Stimulated activated naive B cell treated with anti-CD40 and anti-IgM and Interleukin-4, amounts not matched to agents 10 μg/mL and 1 μg/mL and 100 μg/mL, for 72 hours (primary cell): ENCODE data around the gene R3HDML.
"Not testable (repeated sequence)": the region's sequence is repeated elsewhere in the genome, so short reads cannot be mapped to it uniquely, and the experiment has no call there.

ENCODE experiments used
- ATAC-seq, 2 donors: fragments of 150-1000 bp; cut with Tn5 transposase; replicated peaks; 2 replicates each; pipeline ENCODE4 v1.10.0; 2021; ENCODE audit warnings: moderate library complexity in 1 of 2
- DNase-seq: peaks from one replicate; pipeline ENCODE4 v3.0.0; 2021
- H3K27ac Mint-ChIP-seq: one replicate; pipeline ENCODE4 v1.8.0; 2022; ENCODE audit warnings: mild to moderate bottlenecking, mixed read lengths
- H3K27me3 Mint-ChIP-seq, 2 donors: one replicate each; pipeline ENCODE4 v1.8.0; 2022; ENCODE audit warnings: mixed read lengths in 2 of 2
- H3K36me3 Mint-ChIP-seq, 2 donors: one replicate each; pipeline ENCODE4 v1.8.0; 2022; ENCODE audit warnings: mixed read lengths in 2 of 2, mild to moderate bottlenecking in 1 of 2
- H3K4me1 Mint-ChIP-seq, 2 donors: one replicate each; pipeline ENCODE4 v1.8.0; 2022; ENCODE audit warnings: mixed read lengths in 2 of 2, mild to moderate bottlenecking in 1 of 2
- H3K4me3 Mint-ChIP-seq, 2 donors: one replicate each; pipeline ENCODE4 v1.8.0; 2022; ENCODE audit warnings: mild to moderate bottlenecking in 2 of 2, mixed read lengths in 2 of 2, moderate library complexity in 1 of 2
- H3K9me3 Mint-ChIP-seq, 2 donors: one replicate each; pipeline ENCODE4 v1.8.0; 2022; ENCODE audit warnings: mixed read lengths in 2 of 2, mild to moderate bottlenecking in 1 of 2

The R3HDML gene

GRCh38 chr20:44336725-44337380 is at the start of gene R3HDML:
Gene R3HDML (plus strand): TSS chr20:44337043. CDS start chr20:44337158, 115 bp downstream.
- DNase-seq (no peak), ATAC-seq (no peak)
- Mint-ChIP-seq H3K36me3 (no peaks in the 10 kb centered on the region), H3K4me3 (no peak within 1 kb of the TSS), H3K27me3 (peaks cover 13 to 17% of the 10 kb centered on the region in 2 donors), H3K27ac (no peak within 1 kb of the TSS), H3K9me3 (no peaks in the 10 kb centered on the region), H3K4me1 (no peaks in the 10 kb centered on the region)

DNA sequence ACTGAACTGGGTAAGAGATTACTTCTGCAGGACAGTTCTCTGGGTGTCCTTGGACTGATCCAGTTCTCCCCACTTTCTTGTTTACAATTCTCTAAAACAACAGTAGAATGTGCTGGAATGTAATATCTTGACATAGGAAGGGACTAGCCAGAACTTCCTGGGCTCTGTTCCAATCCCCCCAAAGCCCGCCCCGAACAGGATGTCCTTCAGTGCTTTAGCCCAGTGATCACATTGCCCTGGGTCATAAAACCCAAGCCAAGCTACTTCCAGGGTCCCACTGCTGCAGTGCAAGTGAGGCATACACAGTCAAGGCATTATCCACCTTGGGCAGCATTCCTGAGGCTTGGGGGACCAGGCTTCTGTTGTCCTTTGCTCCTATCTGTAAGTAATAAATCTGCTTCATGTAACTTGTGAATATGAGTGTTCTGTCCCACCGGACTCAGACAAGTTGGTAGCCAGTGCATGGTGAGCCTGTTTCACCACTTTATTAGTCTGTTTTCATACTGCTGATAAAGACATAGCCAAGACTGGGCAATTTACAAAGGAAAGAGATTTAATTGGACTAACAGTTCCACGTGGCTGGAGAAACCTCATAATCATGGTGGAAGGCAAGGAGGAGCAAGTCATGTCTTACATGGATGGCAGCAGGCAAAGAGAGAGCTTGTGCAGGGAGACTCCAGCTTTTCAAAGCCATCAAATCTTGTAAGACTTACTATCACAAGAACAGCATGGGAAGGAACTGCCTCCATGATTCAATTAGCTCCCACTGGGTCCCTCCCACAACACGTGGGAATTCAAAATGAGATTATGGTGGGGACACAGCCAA is 49.4 kb upstream of the R3HDML start:
- peaks cover 9 to 29% of the 10 kb centered on the region in 2 donors for H3K36me3 Mint-ChIP-seq
- DNase-seq (no peak), ATAC-seq (no peak)
- no peak overlapping the region for H3K27ac Mint-ChIP-seq
- peaks cover 0 to 6% of the 10 kb centered on the region in 2 donors for H3K4me1 Mint-ChIP-seq
- H3K27me3 Mint-ChIP-seq, result no peaks in the 10 kb centered on the region
- no peak overlapping the region for H3K4me3 Mint-ChIP-seq
- H3K9me3 Mint-ChIP-seq, result peaks cover 3 to 4% of the 10 kb centered on the region in 2 donors

- Mint-ChIP-seq H3K27me3 (no peaks in the 10 kb centered on the region), H3K36me3 (peaks cover 9 to 29% of the 10 kb centered on the region in 2 donors), H3K9me3 (peaks cover 3 to 4% of the 10 kb centered on the region in 2 donors), H3K27ac (no peak overlapping the region), H3K4me3 (no peak overlapping the region), H3K4me1 (peaks cover 0 to 6% of the 10 kb centered on the region in 2 donors)
- ATAC-seq (no peak), DNase-seq (no peak)
These were observed 48.6 kb upstream of the R3HDML start for GRCh38 chr20:44288252-44288651.

- no peak for ATAC-seq
- H3K27me3 Mint-ChIP-seq, result no peaks in the 10 kb centered on the region
These were observed 45.1 kb upstream of the R3HDML start for GRCh38 chr20:44291754-44292153.

DNA sequence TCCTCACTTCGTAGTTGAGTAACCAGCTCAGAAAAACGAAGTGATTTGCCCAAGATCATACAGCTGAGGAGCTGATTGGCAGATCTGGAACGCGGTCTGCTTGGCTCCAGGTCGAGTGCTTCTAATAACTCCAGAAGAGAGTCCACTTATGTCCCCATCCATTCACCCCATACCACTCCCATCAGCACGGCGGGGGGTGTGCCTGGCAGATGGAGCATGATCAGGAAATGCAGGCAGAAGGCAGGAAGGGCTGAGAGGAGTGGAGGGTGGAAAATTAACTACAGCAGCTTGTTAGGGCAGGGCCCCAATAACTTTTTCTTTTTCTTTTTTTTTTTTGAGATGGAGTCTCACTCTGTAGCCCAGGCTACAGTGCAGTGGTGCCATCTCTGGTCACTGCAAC is 40.8 kb upstream of the R3HDML start:
- H3K4me3 Mint-ChIP-seq, result no peak overlapping the region
- no peak for DNase-seq
- H3K27me3 Mint-ChIP-seq, result no peaks in the 10 kb centered on the region
- peaks cover 0 to 3% of the 10 kb centered on the region in 2 donors for H3K4me1 Mint-ChIP-seq
- no peaks in the 10 kb centered on the region for H3K9me3 Mint-ChIP-seq
- peaks cover 2 to 8% of the 10 kb centered on the region in 2 donors for H3K36me3 Mint-ChIP-seq
- H3K27ac Mint-ChIP-seq, result no peak overlapping the region
- no peak for ATAC-seq

More at GRCh38 chr20:44291754-44292153, 45.1 kb upstream of the R3HDML start:
- Mint-ChIP-seq H3K36me3 (peaks cover 7 to 29% of the 10 kb centered on the region in 2 donors), H3K9me3 (peaks cover 3 to 4% of the 10 kb centered on the region in 2 donors), H3K4me3 (no peak overlapping the region), H3K27ac (peak overlapping the region; percentile 37), H3K4me1 (peaks cover 2 to 3% of the 10 kb centered on the region in 2 donors)
- DNase-seq, result no peak

DNA sequence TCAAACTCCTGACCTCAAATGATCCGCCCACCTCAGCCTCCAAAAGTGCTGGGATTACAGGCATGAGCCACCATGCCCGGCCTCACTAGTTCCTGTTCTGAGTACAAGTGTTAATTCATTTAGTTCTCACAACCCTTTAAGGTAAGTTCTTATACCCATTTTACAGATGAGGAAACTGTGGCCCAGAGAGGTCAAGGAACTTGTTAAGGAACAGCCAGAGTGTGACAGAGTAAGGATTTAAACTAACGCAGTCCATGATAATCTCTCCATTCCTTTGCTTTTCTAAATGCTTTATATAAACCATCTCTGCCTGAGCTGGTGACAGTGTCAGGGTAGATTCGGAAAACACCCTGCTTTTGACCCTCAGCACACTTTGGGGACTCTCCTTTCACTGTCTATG is 39.1 kb upstream of the R3HDML start:
- Mint-ChIP-seq H3K4me3 (no peak overlapping the region), H3K9me3 (no peaks in the 10 kb centered on the region), H3K27ac (no peak overlapping the region), H3K36me3 (peaks cover 5 to 8% of the 10 kb centered on the region in 2 donors), H3K4me1 (peaks cover 0 to 4% of the 10 kb centered on the region in 2 donors), H3K27me3 (no peaks in the 10 kb centered on the region)
- ATAC-seq (no peak), DNase-seq (no peak)

GRCh38 chr20:44299011-44299535 is 37.8 kb upstream of the R3HDML start:
- not testable (repeated sequence) for H3K4me3 Mint-ChIP-seq, DNase-seq, H3K27ac Mint-ChIP-seq, H3K9me3 Mint-ChIP-seq, ATAC-seq, H3K4me1 Mint-ChIP-seq, H3K27me3 Mint-ChIP-seq
- peaks cover 9 to 11% of the 10 kb centered on the region in 2 donors for H3K36me3 Mint-ChIP-seq

- Mint-ChIP-seq H3K4me3 (no peak overlapping the region), H3K27me3 (no peaks in the 10 kb centered on the region), H3K27ac (no peak overlapping the region), H3K4me1 (peaks cover 0 to 2% of the 10 kb centered on the region in 2 donors), H3K9me3 (no peaks in the 10 kb centered on the region), H3K36me3 (peaks cover 12 to 13% of the 10 kb centered on the region in 2 donors)
- no peak for DNase-seq
- no peak for ATAC-seq
These were observed 35.6 kb upstream of the R3HDML start for GRCh38 chr20:44301285-44301684.

- Mint-ChIP-seq H3K4me3 (no peak overlapping the region), H3K27me3 (no peaks in the 10 kb centered on the region), H3K9me3 (no peaks in the 10 kb centered on the region), H3K4me1 (peaks cover 4 to 5% of the 10 kb centered on the region in 2 donors), H3K36me3 (peaks cover 16 to 19% of the 10 kb centered on the region in 2 donors), H3K27ac (no peak overlapping the region)
- ATAC-seq (no peak), DNase-seq (no peak)
These were observed 34.7 kb upstream of the R3HDML start for GRCh38 chr20:44302026-44302669.

GRCh38 chr20:44302736-44303135 is 34.1 kb upstream of the R3HDML start:
- Mint-ChIP-seq H3K9me3 (no peaks in the 10 kb centered on the region), H3K36me3 (peaks cover 16 to 19% of the 10 kb centered on the region in 2 donors), H3K27ac (no peak overlapping the region), H3K27me3 (no peaks in the 10 kb centered on the region), H3K4me3 (no peak overlapping the region), H3K4me1 (peaks cover 4 to 5% of the 10 kb centered on the region in 2 donors)
- ATAC-seq, result no peak
- no peak for DNase-seq

DNA sequence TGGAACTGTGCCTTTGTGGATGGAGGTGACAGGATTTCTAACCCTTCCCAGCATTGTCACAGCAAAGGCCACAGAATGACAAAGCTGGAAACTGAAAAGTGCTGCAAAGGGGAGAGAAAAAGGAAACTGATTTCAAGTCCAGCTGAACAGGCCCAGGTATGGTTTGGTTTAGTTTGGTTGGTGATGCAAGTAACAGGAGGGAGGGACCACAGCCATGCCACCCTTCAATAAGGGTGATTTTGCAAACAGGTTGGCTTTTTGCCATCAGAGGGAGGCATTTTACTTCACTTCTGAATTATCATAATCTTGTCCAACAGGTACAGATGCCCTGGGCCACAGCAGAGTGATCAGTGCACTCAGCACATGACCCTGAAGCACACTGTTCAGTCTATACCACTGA is 32.5 kb upstream of the R3HDML start:
- no peak for ATAC-seq
- no peak overlapping the region for H3K27ac Mint-ChIP-seq
- peak overlapping the region in 1 of 2 donors; percentile 7 for H3K4me3 Mint-ChIP-seq
- H3K9me3 Mint-ChIP-seq, result no peaks in the 10 kb centered on the region
- H3K27me3 Mint-ChIP-seq, result no peaks in the 10 kb centered on the region
- peaks cover 16 to 19% of the 10 kb centered on the region in 2 donors for H3K36me3 Mint-ChIP-seq
- no peak for DNase-seq
- H3K4me1 Mint-ChIP-seq, result peaks cover 5% of the 10 kb centered on the region in 2 donors

- Mint-ChIP-seq H3K36me3 (peaks cover 14 to 16% of the 10 kb centered on the region in 2 donors), H3K27me3 (no peaks in the 10 kb centered on the region), H3K27ac (no peak overlapping the region), H3K9me3 (no peaks in the 10 kb centered on the region), H3K4me3 (no peak overlapping the region), H3K4me1 (peaks cover 16 to 26% of the 10 kb centered on the region in 2 donors)
- DNase-seq, result no peak
- ATAC-seq, result no peak
These were observed 29.9 kb upstream of the R3HDML start for GRCh38 chr20:44306927-44307326.

DNA sequence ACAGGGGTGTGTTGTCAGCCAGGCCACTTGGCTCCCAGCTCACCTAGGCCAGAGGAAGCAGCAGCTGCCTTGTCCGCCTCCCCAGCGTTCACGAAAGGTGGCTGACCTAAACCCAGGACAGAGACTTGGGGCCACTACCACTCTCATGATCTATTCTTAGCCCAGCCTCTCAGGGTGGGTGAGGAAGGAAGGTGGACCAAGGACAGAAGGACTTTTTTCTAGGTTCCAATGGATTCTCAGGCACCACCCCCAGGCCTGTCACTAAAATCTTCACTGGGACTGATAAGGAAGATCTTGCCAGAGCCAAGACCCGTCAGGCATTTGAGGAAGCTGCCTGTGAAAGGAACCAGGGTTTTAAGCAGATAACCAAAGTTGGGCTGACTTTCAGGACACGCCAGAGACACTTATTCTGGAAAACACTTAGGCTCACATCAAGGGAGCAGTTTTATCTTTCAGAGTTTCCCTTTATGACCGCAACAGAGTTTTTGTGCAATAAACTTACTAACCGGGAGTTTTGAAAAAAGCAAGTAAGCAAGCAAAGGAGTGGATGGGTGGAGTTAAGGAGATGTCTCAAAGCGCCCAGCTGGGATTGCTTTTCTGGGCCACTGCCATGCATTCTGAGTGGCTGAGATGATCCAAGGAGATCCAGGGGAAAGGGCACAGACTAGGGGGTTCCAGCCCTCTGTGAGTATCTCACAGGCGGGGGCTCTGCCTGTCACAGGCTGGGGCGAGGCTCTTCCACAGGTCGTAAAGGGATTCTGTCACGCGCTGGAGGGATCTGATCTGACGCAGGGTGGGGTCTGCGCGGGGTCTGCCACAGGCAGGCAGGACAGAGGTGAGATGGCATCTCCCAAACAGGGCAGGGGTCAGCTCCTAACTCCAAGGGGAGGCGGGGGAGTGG is 26.8 kb upstream of the R3HDML start:
- Mint-ChIP-seq H3K27ac (peak overlapping the region; percentile 97), H3K27me3 (no peaks in the 10 kb centered on the region), H3K4me1 (peaks cover 16 to 26% of the 10 kb centered on the region in 2 donors), H3K9me3 (no peaks in the 10 kb centered on the region), H3K4me3 (peak overlapping the region; percentile 88 to 97), H3K36me3 (peaks cover 6 to 11% of the 10 kb centered on the region in 2 donors)
- DNase-seq (no peak), ATAC-seq (no peak)
